Ecto neural progenitor cell (in vitro differentiated cells): ENCODE measurements around the gene DOK7.

ENCODE experiments used
- DNase-seq: peaks from one replicate; pipeline ENCODE4 v3.0.0-alpha.2; 2018; ENCODE audit warnings: low spot score

Gene DOK7

DNA sequence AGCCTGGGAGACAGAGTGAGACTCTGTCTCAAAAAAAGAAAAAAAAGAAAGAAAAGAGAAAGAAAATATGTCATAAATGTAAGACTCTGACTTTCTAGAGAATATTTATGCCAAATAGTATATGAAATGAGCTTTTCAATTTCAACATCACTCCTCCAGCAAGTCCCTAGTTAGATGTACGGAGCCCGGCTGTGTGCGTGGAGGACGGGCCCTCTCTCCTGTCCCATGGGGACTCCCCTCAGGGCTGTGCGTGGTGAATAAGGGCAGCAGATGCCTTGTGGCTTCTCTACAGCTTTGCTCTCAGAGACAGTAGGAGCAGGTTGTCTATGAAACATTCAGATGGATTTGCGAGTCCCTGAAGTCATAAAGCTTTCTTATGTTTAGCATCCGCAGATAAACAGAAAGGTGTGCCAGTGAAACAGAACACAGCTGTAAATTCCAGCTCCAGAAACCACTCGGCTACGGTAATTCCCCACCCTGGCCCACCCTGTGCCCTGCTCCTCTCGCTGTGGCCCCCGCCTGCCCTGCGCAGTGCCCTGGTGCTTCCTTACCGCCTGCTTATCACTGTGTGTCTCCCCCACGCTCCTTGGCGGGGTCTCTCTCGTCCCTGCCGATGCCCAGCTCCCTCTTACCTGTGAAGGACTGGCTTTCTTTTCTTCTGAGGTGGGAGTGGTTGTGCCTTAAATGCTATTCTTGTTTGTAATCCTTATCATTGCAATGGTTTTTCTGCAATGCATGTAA lies 35.2 kb upstream of the DOK7 start:
- no peak for DNase-seq

DNA sequence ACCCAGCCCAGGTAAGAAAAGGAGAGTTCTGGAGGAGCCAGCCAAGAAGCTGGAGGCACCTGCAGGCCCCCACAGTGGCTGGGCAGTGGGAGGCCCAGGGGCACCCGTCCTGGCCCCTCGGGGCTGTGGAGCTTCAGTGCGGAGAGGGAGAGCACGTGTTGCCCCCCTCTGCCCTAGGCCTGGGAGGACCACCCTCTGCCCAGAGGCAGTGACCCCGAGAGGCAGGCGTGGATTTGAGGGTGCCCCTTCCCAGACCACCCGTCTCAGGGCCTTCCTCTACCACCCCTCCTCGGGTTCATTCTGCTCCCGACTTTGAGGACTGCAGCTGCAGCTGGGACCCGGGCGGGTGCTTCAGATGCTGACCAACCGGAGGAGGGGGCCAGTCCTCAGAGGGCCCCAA lies 33.5 kb upstream of the DOK7 start:
- no peak for DNase-seq

DNA sequence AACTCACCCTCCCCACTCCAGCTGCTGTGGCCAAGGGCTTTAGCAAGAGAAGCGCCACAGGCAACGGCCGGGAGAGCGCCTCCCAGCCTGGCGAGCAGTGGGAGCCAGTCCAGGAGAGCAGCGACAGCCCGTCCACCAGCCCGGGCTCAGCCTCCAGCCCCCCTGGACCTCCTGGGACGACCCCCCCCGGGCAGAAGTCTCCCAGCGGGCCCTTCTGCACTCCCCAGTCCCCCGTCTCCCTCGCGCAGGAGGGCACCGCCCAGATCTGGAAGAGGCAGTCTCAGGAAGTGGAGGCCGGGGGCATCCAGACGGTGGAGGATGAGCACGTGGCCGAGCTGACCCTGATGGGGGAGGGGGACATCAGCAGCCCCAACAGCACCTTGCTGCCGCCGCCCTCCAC lies 32.6 kb upstream of the DOK7 start:
- no peak for DNase-seq

DNA sequence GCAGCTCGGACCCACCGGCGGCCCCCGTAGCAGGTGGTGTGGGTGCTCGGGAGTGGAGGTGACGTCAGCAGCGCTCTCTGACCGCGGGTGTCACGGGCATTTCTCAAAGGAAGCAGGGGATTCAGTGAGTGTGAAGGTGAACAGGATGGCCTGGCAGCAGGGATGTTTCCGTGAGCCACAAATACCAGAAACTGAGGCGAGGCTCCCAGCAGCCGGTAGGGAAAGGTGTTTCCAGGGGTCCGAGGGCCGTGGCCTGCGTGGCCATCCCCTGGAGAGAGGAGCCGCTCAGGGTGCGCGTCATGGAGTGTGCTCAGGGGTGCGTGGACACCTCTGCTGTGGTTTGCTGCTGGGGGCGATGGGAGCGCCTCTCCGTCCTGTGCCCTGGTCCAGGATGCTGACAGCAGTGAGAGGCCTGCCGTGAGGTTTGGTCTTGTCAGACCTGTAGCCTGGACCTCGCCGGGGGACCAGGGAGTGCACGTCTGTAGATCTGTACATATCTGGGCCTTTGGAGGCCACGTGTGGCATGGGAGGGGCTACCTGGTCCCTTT lies 31.6 kb upstream of the DOK7 start:
- no peak for DNase-seq

DNA sequence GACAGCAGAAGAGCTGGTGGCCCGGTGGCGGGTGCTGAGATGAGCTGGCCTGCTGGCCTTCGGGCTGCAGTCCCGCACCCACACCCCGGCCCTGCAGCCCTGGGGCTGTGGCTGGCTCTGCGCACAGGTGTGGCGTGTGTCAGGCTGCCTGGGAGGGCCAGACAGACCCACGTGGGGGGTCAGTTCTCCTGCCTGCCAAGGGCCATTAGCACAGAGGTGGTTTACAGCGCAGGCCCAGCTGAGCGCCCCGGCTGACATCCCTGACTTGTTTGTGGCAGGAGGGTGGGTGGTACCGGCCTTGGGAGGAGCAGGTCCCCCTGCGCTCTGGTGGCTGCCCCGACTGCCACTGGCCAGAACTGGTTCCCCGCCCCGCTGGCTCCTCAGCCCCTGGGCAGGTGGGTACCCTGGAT lies 30.7 kb upstream of the DOK7 start:
- no peak for DNase-seq

DNA sequence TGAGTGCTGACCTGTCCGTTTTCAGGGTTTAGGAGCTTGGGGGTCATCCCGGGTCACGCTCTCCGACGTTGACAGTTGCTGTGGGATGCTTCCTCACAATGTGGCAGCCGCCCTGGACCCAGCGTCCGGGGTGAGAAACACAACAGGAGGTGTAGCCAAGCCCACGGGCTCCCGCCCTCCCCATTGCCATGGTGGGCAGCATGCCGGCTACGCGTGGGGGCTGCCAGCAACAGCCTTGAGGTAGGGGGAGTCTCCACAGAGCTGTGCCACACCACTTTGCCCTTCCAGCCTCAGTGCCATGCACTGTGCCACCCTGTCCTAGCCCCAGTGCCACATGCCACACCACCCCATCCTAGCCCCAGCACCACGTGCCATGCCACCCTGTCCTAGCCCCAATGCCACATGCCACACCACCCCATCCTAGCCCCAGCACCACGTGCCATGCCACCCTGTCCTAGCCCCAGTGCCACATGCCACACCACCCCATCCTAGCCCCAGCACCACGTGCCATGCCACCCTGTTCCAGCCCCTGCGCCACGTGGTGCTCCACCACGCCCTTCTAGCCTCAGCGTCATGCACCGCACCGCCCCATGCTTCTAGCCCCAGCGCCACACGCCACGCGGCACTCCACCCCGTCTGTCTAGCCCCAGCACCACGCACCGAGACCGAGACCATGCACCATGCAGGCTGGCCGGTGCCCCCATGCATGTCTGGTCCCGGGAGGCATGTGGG lies 29.8 kb upstream of the DOK7 start:
- DNase-seq = no peak

DNA sequence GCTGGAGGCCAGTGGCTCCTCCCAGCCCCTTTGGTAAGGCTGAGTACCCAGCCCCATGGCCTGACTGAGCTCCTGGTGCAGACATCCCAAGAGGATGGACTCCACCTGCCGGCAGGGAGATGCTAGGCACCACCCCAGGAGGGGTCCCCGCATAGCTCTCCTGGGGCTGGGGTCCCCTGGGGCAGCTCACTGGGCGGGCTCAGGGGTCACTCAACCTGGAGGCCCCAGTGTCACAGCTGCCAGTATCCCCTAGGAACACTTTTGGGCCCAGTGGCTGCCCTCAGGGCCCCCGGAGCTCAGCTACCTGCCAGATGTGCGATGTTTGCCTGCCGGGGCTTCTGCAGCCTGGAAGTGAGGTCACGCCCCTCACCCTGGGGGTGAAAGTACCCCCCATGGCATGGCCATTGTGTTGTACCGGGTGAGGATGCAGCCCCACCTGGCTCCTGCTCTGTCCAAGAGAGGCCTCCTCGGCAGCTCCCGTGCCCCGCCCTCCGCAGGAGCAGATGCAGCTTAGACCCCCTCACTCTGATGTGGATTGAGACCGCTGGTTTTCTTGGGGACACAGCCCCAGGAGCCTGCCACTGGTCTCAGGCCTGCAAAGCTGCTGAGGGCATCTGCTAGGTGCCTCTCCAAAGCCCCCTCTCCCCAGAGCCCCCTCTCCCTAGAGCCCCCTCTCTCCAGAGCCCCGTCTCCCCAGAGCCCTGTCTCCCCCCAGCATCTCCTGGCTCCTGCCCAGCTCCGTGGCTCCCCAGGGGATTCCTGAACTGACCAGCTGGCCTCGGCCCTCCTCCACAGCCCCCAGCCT lies 28.0 kb upstream of the DOK7 start:
- DNase-seq = no peak

DNA sequence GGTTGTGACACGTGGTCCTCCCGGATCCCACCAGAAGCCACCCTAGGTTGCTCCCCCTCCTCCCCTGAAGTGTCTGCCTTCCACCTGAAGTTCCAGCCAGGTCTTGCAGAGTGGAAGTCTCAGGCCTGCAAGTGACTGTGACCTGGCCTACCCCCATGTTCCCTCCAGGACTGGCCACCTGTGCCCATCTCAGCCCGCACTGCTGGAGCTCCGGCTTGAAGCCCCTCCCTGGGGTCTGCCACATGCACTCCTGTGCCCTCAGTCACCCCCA lies 27.5 kb upstream of the DOK7 start:
- DNase-seq = no peak

DNA sequence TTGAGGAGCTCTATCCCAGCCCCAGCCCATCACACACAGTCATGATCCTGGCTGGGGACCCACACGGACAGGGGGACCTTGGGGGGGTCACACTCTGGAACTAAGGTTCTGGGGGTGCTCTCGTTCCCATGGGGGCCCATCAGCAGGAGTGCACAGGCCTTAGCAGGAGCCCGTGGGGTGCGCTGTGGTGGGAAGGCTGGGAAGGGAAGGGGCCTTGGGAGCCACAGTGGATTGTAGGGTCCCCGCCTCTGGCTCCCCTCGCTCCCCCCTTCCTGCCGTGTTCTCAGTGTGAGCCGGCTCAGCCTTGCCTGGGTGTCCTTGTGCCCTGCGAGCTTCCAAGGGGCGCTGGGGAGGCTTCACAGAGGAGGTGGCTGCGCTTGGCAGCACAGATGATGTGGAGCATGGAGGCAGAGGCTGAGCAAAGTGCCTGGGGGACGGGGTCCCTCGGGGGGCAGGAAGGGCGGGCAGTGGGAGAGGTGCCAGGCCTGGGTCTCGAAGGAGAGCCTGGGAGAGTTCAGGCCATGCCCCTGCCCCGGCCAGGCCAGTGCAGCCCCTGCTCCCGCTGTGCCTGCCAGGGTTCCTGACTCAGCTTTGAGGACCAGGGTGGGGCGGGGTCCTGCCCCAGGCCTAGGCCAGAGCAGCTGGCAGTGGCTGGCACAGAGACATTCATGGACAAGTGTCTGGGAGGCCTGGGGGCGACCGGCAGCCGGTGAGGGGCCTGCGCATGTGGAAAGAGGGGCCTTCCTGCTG lies 26.9 kb upstream of the DOK7 start:
- no peak for DNase-seq

DNA sequence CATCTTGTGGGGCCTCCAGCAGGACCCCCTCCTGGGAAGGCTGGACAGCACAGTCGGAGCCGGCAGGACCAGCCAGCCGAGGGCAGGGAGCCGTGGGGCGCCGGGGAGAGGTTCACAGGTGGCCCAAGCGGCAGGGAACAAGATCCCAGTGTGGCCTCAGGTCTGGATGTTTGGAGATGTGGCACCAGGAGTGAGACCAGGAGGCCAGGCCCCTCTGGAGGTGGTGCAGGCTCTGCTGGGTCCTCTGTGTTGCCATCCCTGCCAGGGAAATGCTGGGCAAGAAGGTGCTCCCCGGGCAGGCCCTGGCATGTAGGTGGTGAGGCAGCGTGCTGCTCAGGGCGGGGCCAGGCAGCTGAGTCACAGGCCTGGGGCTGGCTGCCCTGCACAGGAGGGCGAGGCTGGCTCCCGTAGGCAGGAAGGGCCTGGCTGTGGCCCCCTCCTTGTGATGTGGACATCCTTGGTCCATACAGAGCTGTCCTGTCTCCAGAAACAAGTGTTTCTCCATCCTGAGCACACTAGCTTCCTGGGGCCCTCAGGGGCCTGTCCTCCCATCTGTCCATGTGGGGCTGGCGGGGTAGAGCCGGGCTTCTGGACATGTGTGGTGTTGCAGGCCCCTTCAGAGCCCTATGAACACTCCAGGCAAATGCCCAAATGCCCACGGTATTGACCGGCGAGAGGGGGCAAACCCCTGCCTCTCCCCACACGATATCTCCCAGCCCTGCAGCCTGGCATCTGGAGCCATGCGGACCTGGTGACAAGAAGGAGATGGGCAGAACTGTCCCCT lies 26.1 kb upstream of the DOK7 start:
- no peak for DNase-seq

DNA sequence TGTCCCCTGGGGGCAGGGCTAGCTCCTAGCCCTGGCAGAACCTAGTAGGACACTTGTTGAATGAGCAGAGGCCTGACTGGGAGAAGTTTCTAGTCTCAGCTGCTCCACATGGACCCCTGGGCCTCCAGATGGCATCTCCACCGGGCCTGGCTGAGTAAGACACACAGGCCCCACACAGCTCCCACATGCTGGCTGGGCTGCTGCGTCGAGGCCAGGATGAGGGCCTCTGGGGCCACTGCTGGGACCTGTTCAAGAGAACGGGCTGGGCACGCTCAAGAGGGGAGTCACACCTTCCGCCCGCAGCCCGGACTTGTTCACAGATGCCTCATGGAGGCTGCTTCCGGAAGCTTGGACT lies 25.5 kb upstream of the DOK7 start:
- DNase-seq = no peak

DNA sequence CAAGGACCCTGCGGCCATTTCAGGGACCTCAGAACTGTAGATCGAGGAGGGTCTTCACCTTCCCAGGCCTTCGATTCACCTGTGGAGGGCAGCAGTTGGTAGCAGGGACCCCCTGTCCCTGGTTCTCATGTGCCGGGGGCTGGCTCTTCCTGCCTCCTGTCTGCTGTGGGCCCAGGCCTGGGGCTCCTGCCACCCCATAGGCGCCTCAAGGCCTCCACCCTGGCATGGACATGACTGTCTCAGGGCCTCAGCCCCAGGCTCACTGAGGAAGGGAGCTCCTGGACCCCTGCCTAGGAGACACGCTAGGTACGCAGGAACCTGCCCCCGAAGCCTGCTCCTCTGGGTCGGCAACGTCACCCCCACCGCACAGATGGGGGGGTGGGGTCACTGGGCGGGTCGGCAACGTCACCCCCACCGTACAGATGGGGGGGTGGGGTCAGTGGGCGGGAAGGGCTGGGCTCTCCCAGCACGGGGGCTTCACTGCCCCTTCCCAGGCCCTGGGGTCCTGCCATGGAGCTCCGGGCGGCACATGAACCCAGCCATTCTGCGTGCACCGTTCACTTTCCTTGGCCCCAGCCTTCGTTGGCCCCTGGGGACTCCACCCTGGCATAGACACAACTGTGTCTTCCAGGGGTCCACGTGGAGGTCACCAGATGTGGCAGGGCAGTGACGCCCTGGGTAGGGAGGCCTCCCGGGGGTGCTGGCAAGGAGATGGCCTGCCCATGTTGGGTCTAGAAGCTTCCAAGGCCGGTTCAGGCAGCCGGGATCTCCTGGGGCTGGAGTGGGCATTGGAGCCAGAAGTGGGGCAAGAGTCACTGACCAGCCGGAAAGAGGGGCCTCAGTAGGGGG lies 24.9 kb upstream of the DOK7 start:
- no peak for DNase-seq

DNA sequence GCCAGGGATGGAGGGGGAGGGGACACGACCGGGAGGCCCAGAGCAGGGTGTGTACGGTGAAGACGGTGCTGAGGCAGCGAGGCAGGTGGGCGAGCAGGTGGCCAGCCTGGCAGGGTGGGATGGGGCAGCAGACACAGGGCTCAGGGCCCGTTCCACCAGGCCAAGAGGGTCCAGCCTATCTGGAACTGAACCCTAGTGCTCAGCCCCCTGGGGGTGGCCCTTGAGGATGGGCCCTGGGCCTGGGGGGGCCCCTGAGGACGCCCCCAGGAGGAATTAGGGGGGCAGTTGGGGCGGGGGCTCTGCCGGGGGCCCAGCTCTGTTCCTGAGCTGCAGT lies 24.3 kb upstream of the DOK7 start:
- DNase-seq = no peak

DNA sequence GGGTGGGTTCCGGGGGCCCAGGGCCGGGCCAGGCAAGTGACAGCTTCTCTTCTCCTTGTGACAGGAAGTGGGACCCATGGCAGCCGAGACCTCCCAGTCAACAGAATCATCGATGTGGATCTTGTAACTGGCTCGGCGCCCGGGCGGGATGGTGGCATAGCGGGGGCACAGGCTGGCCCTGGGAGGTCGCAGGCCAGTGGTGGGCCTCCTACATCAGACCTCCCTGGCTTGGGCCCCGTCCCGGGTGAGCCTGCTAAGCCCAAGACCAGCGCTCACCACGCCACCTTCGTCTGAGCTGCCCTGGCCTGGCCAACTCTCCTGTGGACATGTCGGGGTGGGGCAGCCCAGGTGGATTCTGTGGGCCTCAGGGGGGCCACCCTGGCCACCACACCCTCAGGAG lies 23.7 kb upstream of the DOK7 start:
- no peak for DNase-seq

DNA sequence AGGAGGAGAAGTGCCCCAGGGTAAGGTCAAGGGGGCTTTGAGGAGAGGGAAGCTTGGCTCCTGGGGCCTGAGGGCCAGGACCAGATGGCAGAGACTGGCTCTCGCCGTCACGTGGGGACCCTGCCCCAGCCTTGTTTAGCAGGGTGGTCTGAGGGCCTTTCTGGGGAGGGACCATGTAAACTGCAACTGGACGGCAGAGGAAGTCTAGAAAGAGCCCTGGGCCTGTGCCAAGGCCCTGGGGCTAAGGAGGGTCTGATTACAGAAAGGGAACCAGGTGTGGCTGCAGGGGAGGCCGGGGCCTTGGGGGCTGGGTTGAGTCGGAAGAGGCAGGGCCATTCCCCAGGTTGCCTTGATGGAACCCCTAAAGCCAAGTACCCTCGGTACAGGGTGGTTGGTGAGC lies 23.1 kb upstream of the DOK7 start:
- no peak for DNase-seq

DNA sequence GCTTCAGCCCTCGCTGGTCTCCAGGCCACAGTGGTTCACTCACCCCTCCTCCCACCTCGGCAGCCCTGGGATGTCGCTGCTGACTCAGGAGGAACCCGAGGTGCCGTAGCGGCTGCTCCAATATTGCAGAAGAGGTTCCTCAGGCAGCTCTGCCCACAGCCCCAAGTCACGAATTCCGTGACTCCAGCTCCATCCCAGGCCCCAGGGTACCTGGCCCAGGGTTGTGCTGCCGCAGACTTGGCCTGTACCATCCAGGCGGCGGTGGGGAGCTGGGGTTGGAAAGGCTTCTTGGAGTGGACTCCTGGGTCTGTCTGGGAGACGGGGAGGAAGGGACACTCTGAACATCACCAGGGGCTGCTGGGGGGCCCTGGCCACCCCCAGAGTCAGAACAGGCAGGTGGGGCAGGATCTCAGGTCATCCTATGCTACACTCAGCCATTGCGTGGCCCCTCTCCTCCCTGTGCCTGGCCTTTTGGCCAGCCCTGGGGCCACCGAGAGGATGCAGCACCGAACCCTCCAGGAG lies 22.1 kb upstream of the DOK7 start:
- DNase-seq = no peak

DNA sequence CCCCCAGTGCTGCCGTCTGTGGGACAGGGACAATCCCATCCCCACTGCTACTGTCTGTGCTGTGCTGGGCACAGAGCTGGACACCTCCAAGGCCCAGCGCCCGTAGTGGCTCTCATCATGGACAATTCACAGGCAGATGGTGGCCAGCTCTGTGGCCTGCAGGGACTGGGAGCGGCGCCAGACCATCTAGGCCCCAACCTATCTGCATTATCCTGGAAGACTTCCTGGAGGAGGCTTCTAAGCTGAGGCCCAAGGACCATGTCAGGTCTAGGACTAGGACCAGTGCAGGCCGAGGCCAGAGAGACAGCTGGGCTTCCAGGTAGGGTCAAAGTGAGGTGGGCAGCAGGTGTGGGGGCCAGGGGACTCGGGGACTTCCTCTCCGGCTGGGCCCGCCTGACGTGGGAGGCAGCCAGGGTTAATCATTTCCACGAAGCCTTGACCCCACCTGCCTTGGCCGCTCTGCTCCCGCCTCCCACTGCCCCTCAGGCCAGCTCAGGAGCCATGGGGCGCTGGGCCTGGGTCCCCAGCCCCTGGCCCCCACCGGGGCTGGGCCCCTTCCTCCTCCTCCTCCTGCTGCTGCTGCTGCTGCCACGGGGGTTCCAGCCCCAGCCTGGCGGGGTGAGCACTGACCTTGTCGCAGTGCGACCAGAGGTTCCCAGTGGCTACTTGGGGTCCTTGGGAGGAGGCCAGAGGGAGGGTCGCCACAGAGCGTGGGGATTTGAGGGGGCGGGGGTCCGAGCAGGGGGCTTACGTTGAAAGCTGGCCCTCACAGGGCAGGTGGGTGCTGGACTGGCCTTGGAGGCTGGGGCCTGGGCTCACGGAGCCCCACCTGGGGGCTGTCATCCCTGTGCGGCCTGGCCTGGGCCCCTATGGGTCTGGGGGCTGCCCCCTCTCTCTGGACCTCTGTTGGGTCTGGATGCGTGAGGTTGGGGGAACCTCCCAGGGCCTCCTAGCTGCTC lies 21.3 kb upstream of the DOK7 start, which contains the start of gene HGFAC:
TSS of gene HGFAC (plus strand) at position 468 of the 959 bp plus-strand sequence. CDS start at position 502, 34 bp downstream.
- DNase-seq = no peak

DNA sequence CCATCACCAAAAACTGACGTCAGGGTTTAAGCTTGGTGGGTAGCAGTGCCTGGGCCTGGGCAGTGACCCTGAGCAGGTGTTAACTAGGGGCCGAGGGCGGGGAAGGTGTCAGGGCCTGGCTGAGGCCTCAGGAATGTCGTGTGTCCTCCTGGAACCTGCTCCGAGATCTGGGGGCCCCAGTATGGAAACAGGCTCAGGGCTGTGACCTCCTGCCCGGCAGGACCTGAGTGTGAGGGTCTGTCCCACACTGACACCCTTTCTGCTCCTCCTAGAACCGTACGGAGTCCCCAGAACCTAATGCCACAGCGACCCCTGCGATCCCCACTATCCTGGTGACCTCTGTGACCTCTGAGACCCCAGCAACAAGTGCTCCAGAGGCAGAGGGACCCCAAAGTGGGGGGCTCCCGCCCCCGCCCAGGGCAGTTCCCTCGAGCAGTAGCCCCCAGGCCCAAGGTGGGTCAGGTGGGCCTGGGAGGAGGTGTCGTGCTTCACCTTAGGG lies 20.6 kb upstream of the DOK7 start:
- no peak for DNase-seq
